ENCODE results near the gene ZC3H18.

DNA sequence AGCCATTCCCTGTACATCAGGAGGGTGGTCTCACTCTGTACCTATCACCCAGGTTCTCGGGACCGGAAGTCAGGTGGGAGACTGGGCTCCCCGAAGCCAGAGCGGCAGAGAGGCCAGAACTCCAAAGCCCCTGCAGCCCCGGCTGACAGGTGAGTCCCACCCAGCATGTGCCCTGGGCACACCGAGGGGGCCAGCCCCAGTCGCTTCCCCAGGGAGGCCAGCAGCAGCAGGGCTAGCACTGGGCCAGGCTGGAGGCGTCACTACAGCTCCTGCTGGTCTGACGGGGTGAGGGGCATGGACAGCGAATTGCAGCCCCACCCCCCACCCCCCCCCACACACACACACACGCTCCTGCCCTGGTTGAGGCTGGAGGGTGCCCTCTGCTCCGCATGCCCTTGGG lies 60.2 kb downstream of the ZC3H18 start:
- TF ChIP-seq, protein P1, sequence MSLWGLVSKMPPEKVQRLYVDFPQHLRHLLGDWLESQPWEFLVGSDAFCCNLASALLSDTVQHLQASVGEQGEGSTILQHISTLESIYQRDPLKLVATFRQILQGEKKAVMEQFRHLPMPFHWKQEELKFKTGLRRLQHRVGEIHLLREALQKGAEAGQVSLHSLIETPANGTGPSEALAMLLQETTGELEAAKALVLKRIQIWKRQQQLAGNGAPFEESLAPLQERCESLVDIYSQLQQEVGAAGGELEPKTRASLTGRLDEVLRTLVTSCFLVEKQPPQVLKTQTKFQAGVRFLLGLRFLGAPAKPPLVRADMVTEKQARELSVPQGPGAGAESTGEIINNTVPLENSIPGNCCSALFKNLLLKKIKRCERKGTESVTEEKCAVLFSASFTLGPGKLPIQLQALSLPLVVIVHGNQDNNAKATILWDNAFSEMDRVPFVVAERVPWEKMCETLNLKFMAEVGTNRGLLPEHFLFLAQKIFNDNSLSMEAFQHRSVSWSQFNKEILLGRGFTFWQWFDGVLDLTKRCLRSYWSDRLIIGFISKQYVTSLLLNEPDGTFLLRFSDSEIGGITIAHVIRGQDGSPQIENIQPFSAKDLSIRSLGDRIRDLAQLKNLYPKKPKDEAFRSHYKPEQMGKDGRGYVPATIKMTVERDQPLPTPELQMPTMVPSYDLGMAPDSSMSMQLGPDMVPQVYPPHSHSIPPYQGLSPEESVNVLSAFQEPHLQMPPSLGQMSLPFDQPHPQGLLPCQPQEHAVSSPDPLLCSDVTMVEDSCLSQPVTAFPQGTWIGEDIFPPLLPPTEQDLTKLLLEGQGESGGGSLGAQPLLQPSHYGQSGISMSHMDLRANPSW (CRISPR knock-in tag; conservative IDR thresholded peaks at IDR 0.05; ENCODE audit: low read depth), result no peak
- TF ChIP-seq, protein P2, sequence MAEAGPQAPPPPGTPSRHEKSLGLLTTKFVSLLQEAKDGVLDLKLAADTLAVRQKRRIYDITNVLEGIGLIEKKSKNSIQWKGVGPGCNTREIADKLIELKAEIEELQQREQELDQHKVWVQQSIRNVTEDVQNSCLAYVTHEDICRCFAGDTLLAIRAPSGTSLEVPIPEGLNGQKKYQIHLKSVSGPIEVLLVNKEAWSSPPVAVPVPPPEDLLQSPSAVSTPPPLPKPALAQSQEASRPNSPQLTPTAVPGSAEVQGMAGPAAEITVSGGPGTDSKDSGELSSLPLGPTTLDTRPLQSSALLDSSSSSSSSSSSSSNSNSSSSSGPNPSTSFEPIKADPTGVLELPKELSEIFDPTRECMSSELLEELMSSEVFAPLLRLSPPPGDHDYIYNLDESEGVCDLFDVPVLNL (CRISPR knock-in tag; IDR thresholded peaks at IDR 0.05; ENCODE audit: borderline replicate concordance, low read depth), result no peak
- TF ChIP-seq, protein P3, sequence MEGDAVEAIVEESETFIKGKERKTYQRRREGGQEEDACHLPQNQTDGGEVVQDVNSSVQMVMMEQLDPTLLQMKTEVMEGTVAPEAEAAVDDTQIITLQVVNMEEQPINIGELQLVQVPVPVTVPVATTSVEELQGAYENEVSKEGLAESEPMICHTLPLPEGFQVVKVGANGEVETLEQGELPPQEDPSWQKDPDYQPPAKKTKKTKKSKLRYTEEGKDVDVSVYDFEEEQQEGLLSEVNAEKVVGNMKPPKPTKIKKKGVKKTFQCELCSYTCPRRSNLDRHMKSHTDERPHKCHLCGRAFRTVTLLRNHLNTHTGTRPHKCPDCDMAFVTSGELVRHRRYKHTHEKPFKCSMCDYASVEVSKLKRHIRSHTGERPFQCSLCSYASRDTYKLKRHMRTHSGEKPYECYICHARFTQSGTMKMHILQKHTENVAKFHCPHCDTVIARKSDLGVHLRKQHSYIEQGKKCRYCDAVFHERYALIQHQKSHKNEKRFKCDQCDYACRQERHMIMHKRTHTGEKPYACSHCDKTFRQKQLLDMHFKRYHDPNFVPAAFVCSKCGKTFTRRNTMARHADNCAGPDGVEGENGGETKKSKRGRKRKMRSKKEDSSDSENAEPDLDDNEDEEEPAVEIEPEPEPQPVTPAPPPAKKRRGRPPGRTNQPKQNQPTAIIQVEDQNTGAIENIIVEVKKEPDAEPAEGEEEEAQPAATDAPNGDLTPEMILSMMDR (IDR thresholded peaks at IDR 0.05), result no peak
- TF ChIP-seq, protein P4, sequence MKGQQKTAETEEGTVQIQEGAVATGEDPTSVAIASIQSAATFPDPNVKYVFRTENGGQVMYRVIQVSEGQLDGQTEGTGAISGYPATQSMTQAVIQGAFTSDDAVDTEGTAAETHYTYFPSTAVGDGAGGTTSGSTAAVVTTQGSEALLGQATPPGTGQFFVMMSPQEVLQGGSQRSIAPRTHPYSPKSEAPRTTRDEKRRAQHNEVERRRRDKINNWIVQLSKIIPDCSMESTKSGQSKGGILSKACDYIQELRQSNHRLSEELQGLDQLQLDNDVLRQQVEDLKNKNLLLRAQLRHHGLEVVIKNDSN (CRISPR knock-in tag; IDR thresholded peaks at IDR 0.05), result no peak

Data from WTC11 (cell line).